Astrocyte of the spinal cord (primary cell): ENCODE results near the gene RAMP3.

ENCODE experiments used
- DNase-seq: peaks from one replicate; pipeline ENCODE4 v3.0.0; 2011; ENCODE audit warnings: low read depth, low spot score
- H3K4me3 ChIP-seq: 2 replicates; pipeline ENCODE4 v1.5.1; 2011; ENCODE audit warnings: low read depth, mild to moderate bottlenecking, low read length, moderate library complexity
- CTCF ChIP-seq: IDR thresholded peaks from 2 replicates; pipeline ENCODE4 v1.5.1; 2012; ENCODE audit warnings: low read depth, mild to moderate bottlenecking, low read length, inconsistent platforms
- in situ Hi-C: cut with HindIII; loops from 2 replicates; pipeline ENCODE4 v1.10.0; 2017; ENCODE audit warnings: low sequenced_read_pairs

RAMP3 gene

GRCh38 chr7:45185864-45186250 lies 28.3 kb downstream of the RAMP3 start:
- no peak overlapping the region for H3K4me3 ChIP-seq

GRCh38 chr7:45186261-45186813 lies 28.7 kb downstream of the RAMP3 start:
- no peak for DNase-seq
- H3K4me3 ChIP-seq = no peak overlapping the region
- no peak for TF ChIP-seq CTCF
- in situ Hi-C loops = no loop called here

More at GRCh38 chr7:45185864-45186250, 28.3 kb downstream of the RAMP3 start:
- no peak for DNase-seq
- in situ Hi-C loops = no loop called here
- no peak for TF ChIP-seq CTCF

GRCh38 chr7:45187089-45187945 lies 29.7 kb downstream of the RAMP3 start:
- no peak overlapping the region for H3K4me3 ChIP-seq
- TF ChIP-seq CTCF = no peak
- no peak for DNase-seq
- in situ Hi-C loops = no loop called here

- no peak for DNase-seq
- no peak for TF ChIP-seq CTCF
- in situ Hi-C loops = no loop called here
- H3K4me3 ChIP-seq = no peak overlapping the region
These were observed 30.4 kb downstream of the RAMP3 start for GRCh38 chr7:45187946-45188411.

- H3K4me3 ChIP-seq = no peak overlapping the region
- no peak for TF ChIP-seq CTCF
- in situ Hi-C loops = no loop called here
- DNase-seq = no peak
These were observed 31.1 kb downstream of the RAMP3 start for GRCh38 chr7:45188736-45189135.

- in situ Hi-C loops = no loop called here
- H3K4me3 ChIP-seq = no peak overlapping the region
- TF ChIP-seq CTCF = no peak
- DNase-seq = no peak
These were observed 31.8 kb downstream of the RAMP3 start for GRCh38 chr7:45189151-45189970.
